B cell (primary cell): ENCODE measurements around the gene HCFC1. TPM values are rescaled to one million over a fixed set of nuclear protein-coding genes. Genes with fewer than 3 reads are reported as not detected.

ENCODE experiments used
- ATAC-seq: fragments of 200-7000 bp; cut with Tn5 transposase; one replicate; pipeline ENCODE4 v1.10.0; 2021; ENCODE audit warnings: low read depth, mild to moderate bottlenecking, moderate number of reproducible peaks, moderate library complexity
- CTCF ChIA-PET: fragments of 350-600 bp; sonication (Branson Sonifier 250); formaldehyde crosslinking; loops from one replicate; lab custom pipeline; 2021; ENCODE audit warnings: antibody characterized with exemption, inconsistent platforms; lab: Charles Lee
- POLR2A ChIA-PET: fragments of 350-600 bp; sonication (Branson Sonifier 250); formaldehyde crosslinking; loops from one replicate; lab custom pipeline; 2021; ENCODE audit warnings: antibody characterized with exemption; lab: Charles Lee
- DNase-seq: peaks from one replicate; pipeline ENCODE4 v3.0.0; 2013
- H2AFZ ChIP-seq: 2 replicates; pipeline ENCODE4 v1.6.1; 2012; ENCODE audit warnings: mild to moderate bottlenecking, low read depth, low read length; ENCODE audit not compliant: insufficient read depth, poor library complexity, severe bottlenecking
- H3K27ac ChIP-seq, 2 donors: 1 replicate in 1 of 2; 2 replicates in 1 of 2; pipeline ENCODE4 v1.5.1; 2012 to 2013; ENCODE audit warnings: low read length in 2 of 2, mild to moderate bottlenecking in 2 of 2, moderate library complexity in 1 of 2
- H3K27me3 ChIP-seq, 4 experiments: fragments of 200-600 bp in 1 of 4; sonication (generic) in 1 of 4; replicated peaks in 1 of 4; 1 replicate in 2 of 4; 2 replicates in 2 of 4; pipeline versions ENCODE4 v1.6.1 to v1.7.0; 2013 to 2016; ENCODE audit warnings: low read length in 3 of 4, mild to moderate bottlenecking in 2 of 4, mixed read lengths in 1 of 4, moderate library complexity in 1 of 4; ENCODE audit not compliant: insufficient read depth in 4 of 4, control insufficient read depth in 3 of 4; ENCODE audit errors: control extremely low read depth in 1 of 4
- H3K36me3 ChIP-seq, 2 experiments: replicated peaks in 1 of 2; 1 replicate in 1 of 2; 2 replicates in 1 of 2; pipeline versions ENCODE4 v1.6.1 to v1.7.1; 2013; ENCODE audit warnings: low read length in 1 of 2; ENCODE audit not compliant: insufficient read depth in 2 of 2, control insufficient read depth in 1 of 2; ENCODE audit errors: control extremely low read depth in 1 of 2, extremely low read depth in 1 of 2
- H3K4me1 ChIP-seq, 2 donors: fragments of 200-600 bp in 1 of 2; sonication (generic) in 1 of 2; 1 replicate in 1 of 2; 2 replicates in 1 of 2; pipeline versions ENCODE4 v1.5.1 to v1.6.1; 2013 to 2017; ENCODE audit warnings: low read length in 2 of 2; ENCODE audit not compliant: control insufficient read depth in 2 of 2, insufficient read depth in 2 of 2
- H3K4me2 ChIP-seq: replicated peaks from 2 replicates; pipeline ENCODE3; 2012; ENCODE audit warnings: mild to moderate bottlenecking, low read depth, low read length; ENCODE audit not compliant: poor library complexity, severe bottlenecking
- H3K4me3 ChIP-seq, 5 experiments: fragments of 200-600 bp in 1 of 5; sonication (generic) in 1 of 5; 1 replicate in 3 of 5; 2 replicates in 2 of 5; pipeline versions ENCODE4 v1.5.1 to v1.7.0; 2011 to 2016; ENCODE audit warnings: low read length in 4 of 5, mild to moderate bottlenecking in 4 of 5, low read depth in 2 of 5, control low read depth in 1 of 5, moderate library complexity in 1 of 5; ENCODE audit not compliant: insufficient read depth in 1 of 5; ENCODE audit errors: control extremely low read depth in 1 of 5, extremely low read depth in 1 of 5
- H3K79me2 ChIP-seq: fragments of 200-600 bp; sonication (generic); one replicate; pipeline ENCODE4 v1.6.0; 2016; ENCODE audit warnings: low read length; ENCODE audit not compliant: control insufficient read depth, insufficient read depth
- H3K9ac ChIP-seq: fragments of 200-600 bp; sonication (generic); 2 replicates; pipeline ENCODE4 v1.6.1; 2017; ENCODE audit warnings: mild to moderate bottlenecking, low read length, moderate library complexity
- H3K9me3 ChIP-seq, 3 donors: one replicate each; pipeline versions ENCODE4 v1.6.1 to v1.7.1; 2013; ENCODE audit warnings: low read length in 2 of 3; ENCODE audit not compliant: control insufficient read depth in 2 of 3, insufficient read depth in 1 of 3; ENCODE audit errors: control extremely low read depth in 1 of 3
- H4K20me1 ChIP-seq: 2 replicates; pipeline ENCODE4 v1.6.0; 2012; ENCODE audit warnings: mild to moderate bottlenecking, low read length; ENCODE audit not compliant: insufficient read depth, control insufficient read depth, poor library complexity, severe bottlenecking
- H3K27ac Mint-ChIP-seq: one replicate; pipeline ENCODE4 v1.8.0; 2021; ENCODE audit warnings: mixed read lengths
- H3K27me3 Mint-ChIP-seq: one replicate; pipeline ENCODE4 v1.8.0; 2021; ENCODE audit warnings: mixed read lengths
- H3K4me1 Mint-ChIP-seq: one replicate; pipeline ENCODE4 v1.8.0; 2021; ENCODE audit warnings: mixed read lengths
- H3K4me3 Mint-ChIP-seq: one replicate; pipeline ENCODE4 v1.8.0; 2021; ENCODE audit warnings: mixed read lengths
- H3K9me3 Mint-ChIP-seq: one replicate; pipeline ENCODE4 v1.8.0; 2022; ENCODE audit warnings: mixed read lengths; ENCODE audit not compliant: insufficient read depth
- EZH2 ChIP-seq: IDR thresholded peaks from 2 replicates; pipeline ENCODE4 v1.6.1; 2012; ENCODE audit warnings: borderline replicate concordance, low read depth, mild to moderate bottlenecking, moderate library complexity, low read length; ENCODE audit not compliant: insufficient read depth, poor library complexity, severe bottlenecking
- WGBS: methylation state at CpG from one replicate; pipeline ENCODE4 v1.1.5; 2013; ENCODE audit warnings: missing lambda C conversion rate; ENCODE audit not compliant: insufficient coverage; 5-methylcytosine and 5-hydroxymethylcytosine counted together
- intact Hi-C: fragments of 100-400 bp; cut with micrococcal nuclease; formaldehyde crosslinking; loops from one replicate; pipeline ENCODE4 v1.10.0; 2022
- polyA plus RNA-seq: library from polyadenylated mRNA; depleted of rRNA; stranded (reverse); fragments of >200 nt; gene quantifications from 2 replicates; pipeline ENCODE4 v1.2.3, GENCODE V29; 2012
- total RNA-seq, 2 donors: library from RNA; stranded (reverse); fragments of 120-200 nt in 1 of 2; gene quantifications; 1 replicate in 1 of 2; 2 replicates in 1 of 2; pipeline versions ENCODE4 v1.2.3 to v1.2.4, GENCODE V29; 2013 to 2022
- TF ChIP-seq, protein P1 (sequence below): fragments of 200-600 bp; IDR thresholded peaks from one replicate; pipeline ENCODE4 v1.8.0; 2022; ENCODE audit warnings: antibody characterized with exemption, mild to moderate bottlenecking

HCFC1 gene
- total and polyA plus RNA-seq, 2 donors (not counting 1 experiment from before 2014, with no cell fraction given) = 32.1 to 57.7 TPM

DNA sequence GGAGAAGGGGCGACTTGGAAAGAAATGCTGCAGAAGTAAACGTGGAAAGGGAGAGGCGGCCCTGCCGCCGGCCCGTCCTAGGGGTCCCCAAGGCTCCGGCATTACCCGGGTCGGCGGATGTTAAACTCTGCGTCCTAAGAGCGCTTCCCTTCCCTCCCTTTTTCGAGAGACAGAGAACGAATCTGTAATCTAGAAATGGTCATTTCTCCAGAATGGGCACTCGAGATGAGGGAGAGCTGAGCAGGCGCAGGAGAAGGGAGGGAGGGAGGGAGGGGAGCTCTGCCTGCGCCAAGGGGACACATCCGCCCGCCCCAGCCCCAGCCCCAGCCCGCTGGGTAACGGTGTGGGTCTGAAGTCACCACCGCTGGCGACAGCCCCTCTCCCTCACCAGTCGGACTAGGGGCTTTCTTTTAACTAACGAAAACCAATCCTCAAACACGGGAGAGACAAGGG is 1.7 kb downstream of the HCFC1 start:
- ChIA-PET POLR2A (interaction anchor here (1.9 to 2.5 kb wide), 2 partner anchors 43 to 50 kb away, joined by 11 to 35 read pairs; partner anchors contain the start of genes ARHGAP4 and IRAK1), CTCF (interaction anchor here (1.3 to 4.0 kb wide), 5 partner anchors 11 to 49 kb away, joined by 3 to 27 read pairs (median 6); partner anchors contain the start of genes ARHGAP4 and IRAK1)
- peak overlapping the region; percentile 100 for H3K9ac ChIP-seq
- H4K20me1 ChIP-seq = peaks cover 44% of the 10 kb centered on the region
- H3K4me1 Mint-ChIP-seq = peaks cover 57% of the 10 kb centered on the region
- peak overlapping the region; percentile 87 for H3K27ac Mint-ChIP-seq
- intact Hi-C loops = loop anchor here (2.0 to 10.0 kb wide), 5 partner anchors 15 to 1025 kb away; partner anchors contain the start of gene EMD
- 1% methylated on average over 11 of the region's 26 CpGs for WGBS
- H2AFZ ChIP-seq = peak overlapping the region; percentile 71
- no peak for ATAC-seq
- TF ChIP-seq EZH2 = no peak
- peak; percentile 35 for DNase-seq
- H3K4me1 ChIP-seq = peaks cover 58 to 68% of the 10 kb centered on the region in 2 donors
- H3K4me2 ChIP-seq = peak overlapping the region; percentile 70
- no peaks in the 10 kb centered on the region for H3K9me3 Mint-ChIP-seq
- peak overlapping the region; percentile 87 for H3K4me3 Mint-ChIP-seq
- peak overlapping the region; percentile 16 to 99 (median 97) for H3K4me3 ChIP-seq
- peak overlapping the region; percentile 34 to 49 for H3K27ac ChIP-seq
- no peaks in the 10 kb centered on the region for H3K27me3 Mint-ChIP-seq
- H3K36me3 ChIP-seq = peaks cover 0 to 4% of the 10 kb centered on the region in 2 experiments
- peaks cover 64% of the 10 kb centered on the region for H3K79me2 ChIP-seq
- no peaks in the 10 kb centered on the region for H3K27me3 ChIP-seq
- no peaks in the 10 kb centered on the region for H3K9me3 ChIP-seq

DNA sequence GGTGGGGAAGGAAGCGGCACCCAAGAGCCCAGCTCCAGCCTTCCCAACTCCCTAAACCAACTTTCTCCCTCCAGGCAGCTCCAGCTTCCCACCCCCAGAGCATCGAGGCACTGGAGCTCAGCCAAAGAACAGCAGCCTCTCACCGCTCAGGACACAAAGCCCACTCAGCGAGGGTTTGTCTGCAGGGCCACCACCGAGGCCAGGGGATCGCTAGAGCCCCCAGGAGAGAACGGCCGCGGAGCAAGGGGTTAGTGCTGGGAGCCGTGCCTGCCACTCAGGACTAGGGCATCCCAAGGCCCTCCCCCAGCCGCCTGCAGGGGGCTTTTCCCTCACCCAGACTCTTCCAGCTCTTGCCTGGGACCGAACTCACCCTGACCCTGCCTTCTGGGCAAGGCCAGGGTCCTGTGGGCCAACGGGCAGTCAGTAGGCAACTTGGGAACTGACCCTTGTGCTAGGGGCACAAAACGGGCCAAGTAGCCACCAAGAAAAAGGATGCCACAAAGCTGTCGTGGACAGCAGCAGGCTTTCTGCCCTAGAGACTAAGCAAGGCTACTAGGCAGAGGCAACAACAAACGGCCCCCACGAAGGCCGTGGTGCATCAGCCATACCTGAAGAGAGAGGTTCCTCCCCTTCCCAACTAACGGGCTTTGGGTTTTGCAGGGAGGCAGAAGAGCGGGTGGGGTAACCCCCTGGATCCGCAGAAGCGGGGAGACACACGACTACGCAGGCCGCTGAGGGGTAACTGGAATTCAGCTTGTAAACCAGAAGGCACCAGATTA is 2.3 kb downstream of the HCFC1 start:
- peaks cover 55 to 65% of the 10 kb centered on the region in 2 donors for H3K4me1 ChIP-seq
- peak overlapping the region; percentile 70 for H3K4me2 ChIP-seq
- H3K9ac ChIP-seq = peak overlapping the region; percentile 100
- intact Hi-C loops = loop anchor here (10.0 kb wide), 1 partner anchor 1025 kb away; no protein-coding TSS in a partner anchor
- peak overlapping the region; percentile 46 to 49 for H3K27ac ChIP-seq
- POLR2A ChIA-PET = interaction anchor here (1.1 to 1.6 kb wide), 4 partner anchors 12 to 402 kb away, joined by 3 to 7 read pairs (median 5); no protein-coding TSS in a partner anchor
- Mint-ChIP-seq H3K9me3 (no peaks in the 10 kb centered on the region), H3K4me3 (peak overlapping the region; percentile 87), H3K27me3 (no peaks in the 10 kb centered on the region), H3K27ac (peak overlapping the region; percentile 87), H3K4me1 (peaks cover 52% of the 10 kb centered on the region)
- H3K9me3 ChIP-seq = no peaks in the 10 kb centered on the region
- no peak for ATAC-seq
- peak overlapping the region; percentile 16 to 99 (median 97) for H3K4me3 ChIP-seq
- TF ChIP-seq, protein P1, sequence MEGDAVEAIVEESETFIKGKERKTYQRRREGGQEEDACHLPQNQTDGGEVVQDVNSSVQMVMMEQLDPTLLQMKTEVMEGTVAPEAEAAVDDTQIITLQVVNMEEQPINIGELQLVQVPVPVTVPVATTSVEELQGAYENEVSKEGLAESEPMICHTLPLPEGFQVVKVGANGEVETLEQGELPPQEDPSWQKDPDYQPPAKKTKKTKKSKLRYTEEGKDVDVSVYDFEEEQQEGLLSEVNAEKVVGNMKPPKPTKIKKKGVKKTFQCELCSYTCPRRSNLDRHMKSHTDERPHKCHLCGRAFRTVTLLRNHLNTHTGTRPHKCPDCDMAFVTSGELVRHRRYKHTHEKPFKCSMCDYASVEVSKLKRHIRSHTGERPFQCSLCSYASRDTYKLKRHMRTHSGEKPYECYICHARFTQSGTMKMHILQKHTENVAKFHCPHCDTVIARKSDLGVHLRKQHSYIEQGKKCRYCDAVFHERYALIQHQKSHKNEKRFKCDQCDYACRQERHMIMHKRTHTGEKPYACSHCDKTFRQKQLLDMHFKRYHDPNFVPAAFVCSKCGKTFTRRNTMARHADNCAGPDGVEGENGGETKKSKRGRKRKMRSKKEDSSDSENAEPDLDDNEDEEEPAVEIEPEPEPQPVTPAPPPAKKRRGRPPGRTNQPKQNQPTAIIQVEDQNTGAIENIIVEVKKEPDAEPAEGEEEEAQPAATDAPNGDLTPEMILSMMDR = no peak
- TF ChIP-seq EZH2 = no peak
- no peak overlapping the region for H2AFZ ChIP-seq
- H3K36me3 ChIP-seq = peaks cover 0 to 4% of the 10 kb centered on the region in 2 experiments
- H4K20me1 ChIP-seq = peaks cover 50% of the 10 kb centered on the region
- peaks cover 70% of the 10 kb centered on the region for H3K79me2 ChIP-seq
- H3K27me3 ChIP-seq = no peaks in the 10 kb centered on the region
- 8% methylated on average over 18 of the region's 25 CpGs for WGBS
- CTCF ChIA-PET = interaction anchor here (0.7 to 4.0 kb wide), 10 partner anchors 12 to 242 kb away, joined by 3 to 27 read pairs (median 4); partner anchors contain the start of genes ARHGAP4 and IRAK1
- peak; percentile 34 for DNase-seq
